OCI-LY7 (cell line): ENCODE results near the gene DXO.

Source experiments
- EZH2phosphoT487 ChIP-seq: fragments of 200-600 bp; sonication (generic); IDR thresholded peaks from 2 replicates; pipeline ENCODE4 v1.6.1; 2018; ENCODE audit warnings: low read depth, borderline replicate concordance, mild to moderate bottlenecking, mixed run types, antibody characterized with exemption, low read length, moderate library complexity, mixed read lengths
- TF ChIP-seq, protein P1 (sequence below): fragments of 200-600 bp; sonication (generic); conservative IDR thresholded peaks from 2 replicates; pipeline ENCODE4 v1.5.1; 2014; ENCODE audit warnings: mild to moderate bottlenecking, antibody characterized with exemption, low read length, moderate library complexity, mixed read lengths

DNA sequence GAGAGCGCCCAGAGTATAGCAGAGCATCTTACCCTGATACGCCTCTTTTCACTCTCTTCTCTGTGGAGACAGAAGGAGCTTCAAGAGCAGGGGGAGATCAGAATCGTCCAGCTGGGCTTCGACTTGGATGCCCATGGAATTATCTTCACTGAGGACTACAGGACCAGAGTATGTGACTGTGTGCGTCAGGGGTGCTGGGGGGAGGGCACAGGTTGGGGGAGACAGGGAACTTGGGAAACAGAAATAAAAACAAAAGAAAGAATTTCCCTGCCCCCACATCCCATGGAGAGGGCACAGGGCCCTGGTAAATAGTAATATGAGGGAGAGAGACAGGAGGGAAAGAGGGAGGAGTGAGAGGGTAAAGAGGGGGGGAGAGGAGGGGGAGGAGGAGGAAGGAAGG lies 6.9 kb upstream of the DXO start:
- TF ChIP-seq EZH2phosphoT487: no peak
- TF ChIP-seq, protein P1, sequence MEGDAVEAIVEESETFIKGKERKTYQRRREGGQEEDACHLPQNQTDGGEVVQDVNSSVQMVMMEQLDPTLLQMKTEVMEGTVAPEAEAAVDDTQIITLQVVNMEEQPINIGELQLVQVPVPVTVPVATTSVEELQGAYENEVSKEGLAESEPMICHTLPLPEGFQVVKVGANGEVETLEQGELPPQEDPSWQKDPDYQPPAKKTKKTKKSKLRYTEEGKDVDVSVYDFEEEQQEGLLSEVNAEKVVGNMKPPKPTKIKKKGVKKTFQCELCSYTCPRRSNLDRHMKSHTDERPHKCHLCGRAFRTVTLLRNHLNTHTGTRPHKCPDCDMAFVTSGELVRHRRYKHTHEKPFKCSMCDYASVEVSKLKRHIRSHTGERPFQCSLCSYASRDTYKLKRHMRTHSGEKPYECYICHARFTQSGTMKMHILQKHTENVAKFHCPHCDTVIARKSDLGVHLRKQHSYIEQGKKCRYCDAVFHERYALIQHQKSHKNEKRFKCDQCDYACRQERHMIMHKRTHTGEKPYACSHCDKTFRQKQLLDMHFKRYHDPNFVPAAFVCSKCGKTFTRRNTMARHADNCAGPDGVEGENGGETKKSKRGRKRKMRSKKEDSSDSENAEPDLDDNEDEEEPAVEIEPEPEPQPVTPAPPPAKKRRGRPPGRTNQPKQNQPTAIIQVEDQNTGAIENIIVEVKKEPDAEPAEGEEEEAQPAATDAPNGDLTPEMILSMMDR: no peak
